Measurements from ENCODE around the gene MED16. TPM values are rescaled to one million over a fixed set of nuclear protein-coding genes. Genes with fewer than 3 reads are reported as not detected.

MED16 gene
- total RNA-seq, 1 donor from 2014 or later = 41.4 TPM

GRCh38 chr19:861756-862580 lies 31.0 kb downstream of the MED16 start:
- Mint-ChIP-seq H3K36me3 (ENCODE audit: low read depth, unreplicated experiment) (peaks cover 4% of the 10 kb centered on the region), H3K27me3 (ENCODE audit: low read depth, unreplicated experiment) (peaks cover 13% of the 10 kb centered on the region), H3K9me3 (ENCODE audit: unreplicated experiment) (no peaks in the 10 kb centered on the region), H3K4me3 (ENCODE audit: unreplicated experiment) (no peak overlapping the region), H3K4me1 (ENCODE audit: low read depth, unreplicated experiment) (no peaks in the 10 kb centered on the region), H3K27ac (ENCODE audit: unreplicated experiment) (no peak overlapping the region)
- FAIRE-seq = no peak
- Histone ChIP-seq H3K36me3 (ENCODE audit: insufficient read depth, low read length) (no peaks in the 10 kb centered on the region), H3K4me2 (ENCODE audit: low read length) (no peak overlapping the region), H3K27me3 (ENCODE audit: insufficient read depth, low read length) (peaks cover 3% of the 10 kb centered on the region), H3K4me3 (ENCODE audit: insufficient read depth, low read depth, low read length) (no peak overlapping the region), H3K9me3 (ENCODE audit: insufficient read depth, low read depth, low read length) (no peaks in the 10 kb centered on the region), H3K4me1 (ENCODE audit: insufficient read depth, low read length) (no peaks in the 10 kb centered on the region), H3K9ac (ENCODE audit: low read length) (no peak overlapping the region), H4K20me1 (ENCODE audit: insufficient read depth, low read length) (peaks cover 3% of the 10 kb centered on the region), H3K27ac (ENCODE audit: low read depth, low read length) (no peak overlapping the region), H3K79me2 (ENCODE audit: insufficient read depth, low read length) (no peaks in the 10 kb centered on the region), H2AFZ (ENCODE audit: low read depth, low read length) (no peak overlapping the region)
- DNase-seq (ENCODE audit: low read depth) = no peak
- no peak for TF ChIP-seq EZH2 (IDR thresholded peaks at IDR 0.05; ENCODE audit: insufficient read depth, low read length)
- TF ChIP-seq, protein P1, sequence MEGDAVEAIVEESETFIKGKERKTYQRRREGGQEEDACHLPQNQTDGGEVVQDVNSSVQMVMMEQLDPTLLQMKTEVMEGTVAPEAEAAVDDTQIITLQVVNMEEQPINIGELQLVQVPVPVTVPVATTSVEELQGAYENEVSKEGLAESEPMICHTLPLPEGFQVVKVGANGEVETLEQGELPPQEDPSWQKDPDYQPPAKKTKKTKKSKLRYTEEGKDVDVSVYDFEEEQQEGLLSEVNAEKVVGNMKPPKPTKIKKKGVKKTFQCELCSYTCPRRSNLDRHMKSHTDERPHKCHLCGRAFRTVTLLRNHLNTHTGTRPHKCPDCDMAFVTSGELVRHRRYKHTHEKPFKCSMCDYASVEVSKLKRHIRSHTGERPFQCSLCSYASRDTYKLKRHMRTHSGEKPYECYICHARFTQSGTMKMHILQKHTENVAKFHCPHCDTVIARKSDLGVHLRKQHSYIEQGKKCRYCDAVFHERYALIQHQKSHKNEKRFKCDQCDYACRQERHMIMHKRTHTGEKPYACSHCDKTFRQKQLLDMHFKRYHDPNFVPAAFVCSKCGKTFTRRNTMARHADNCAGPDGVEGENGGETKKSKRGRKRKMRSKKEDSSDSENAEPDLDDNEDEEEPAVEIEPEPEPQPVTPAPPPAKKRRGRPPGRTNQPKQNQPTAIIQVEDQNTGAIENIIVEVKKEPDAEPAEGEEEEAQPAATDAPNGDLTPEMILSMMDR (IDR thresholded peaks at IDR 0.05; ENCODE audit: insufficient read depth, low read depth, low read length) = no peak

GRCh38 chr19:861141-861755 lies 31.7 kb downstream of the MED16 start:
- Histone ChIP-seq H3K9me3 (ENCODE audit: insufficient read depth, low read depth, low read length) (no peaks in the 10 kb centered on the region), H3K36me3 (ENCODE audit: insufficient read depth, low read length) (no peaks in the 10 kb centered on the region), H2AFZ (ENCODE audit: low read depth, low read length) (no peak overlapping the region), H3K4me2 (ENCODE audit: low read length) (no peak overlapping the region), H3K27me3 (ENCODE audit: insufficient read depth, low read length) (peaks cover 3% of the 10 kb centered on the region), H3K9ac (ENCODE audit: low read length) (no peak overlapping the region), H3K4me3 (ENCODE audit: insufficient read depth, low read depth, low read length) (no peak overlapping the region), H3K4me1 (ENCODE audit: insufficient read depth, low read length) (no peaks in the 10 kb centered on the region), H3K27ac (ENCODE audit: low read depth, low read length) (no peak overlapping the region), H3K79me2 (ENCODE audit: insufficient read depth, low read length) (no peaks in the 10 kb centered on the region), H4K20me1 (ENCODE audit: insufficient read depth, low read length) (peaks cover 3% of the 10 kb centered on the region)
- H3K36me3 Mint-ChIP-seq (ENCODE audit: low read depth, unreplicated experiment) = peaks cover 4% of the 10 kb centered on the region
- DNase-seq (ENCODE audit: low read depth) (no peak), FAIRE-seq (no peak)
- H3K4me3 Mint-ChIP-seq (ENCODE audit: unreplicated experiment) = no peak overlapping the region
- H3K27ac Mint-ChIP-seq (ENCODE audit: unreplicated experiment) = no peak overlapping the region
- H3K4me1 Mint-ChIP-seq (ENCODE audit: low read depth, unreplicated experiment) = no peaks in the 10 kb centered on the region
- no peaks in the 10 kb centered on the region for H3K9me3 Mint-ChIP-seq (ENCODE audit: unreplicated experiment)
- peaks cover 13% of the 10 kb centered on the region for H3K27me3 Mint-ChIP-seq (ENCODE audit: low read depth, unreplicated experiment)
- TF ChIP-seq, protein P1 (IDR thresholded peaks at IDR 0.05; ENCODE audit: insufficient read depth, low read depth, low read length) = no peak
- no peak for TF ChIP-seq EZH2 (IDR thresholded peaks at IDR 0.05; ENCODE audit: insufficient read depth, low read length)

Measured in astrocyte (in vitro differentiated cells and primary cell).